Trophoblast cell (in vitro differentiated cells and primary cell): ENCODE data around the gene CASP2.

Experiments used
- DNase-seq, 2 donors: peaks; one replicate each; pipeline ENCODE4 v3.0.0-alpha.2; 2016
- H2AFZ ChIP-seq: 2 replicates; pipeline ENCODE4 v1.6.1; 2013; ENCODE audit warnings: low read length, moderate library complexity, mild to moderate bottlenecking; ENCODE audit not compliant: insufficient read depth, poor library complexity
- H2AK5ac ChIP-seq: 2 replicates; pipeline ENCODE4 v1.6.1; 2013; ENCODE audit warnings: mild to moderate bottlenecking, low read length
- H2BK120ac ChIP-seq: 2 replicates; pipeline ENCODE4 v1.6.1; 2013; ENCODE audit warnings: low read length, mild to moderate bottlenecking, moderate library complexity; ENCODE audit not compliant: insufficient read depth, poor library complexity
- H2BK12ac ChIP-seq: 2 replicates; pipeline ENCODE4 v1.6.1; 2013; ENCODE audit warnings: mild to moderate bottlenecking, low read length, moderate library complexity
- H2BK5ac ChIP-seq: 2 replicates; pipeline ENCODE4 v1.6.1; 2013; ENCODE audit warnings: low read length, low read depth, moderate library complexity, mild to moderate bottlenecking; ENCODE audit not compliant: poor library complexity
- H3K14ac ChIP-seq: 2 replicates; pipeline ENCODE4 v1.6.1; 2013; ENCODE audit warnings: mild to moderate bottlenecking, low read length
- H3K18ac ChIP-seq: 2 replicates; pipeline ENCODE4 v1.6.1; 2013; ENCODE audit warnings: mild to moderate bottlenecking, low read length
- H3K23ac ChIP-seq: 2 replicates; pipeline ENCODE4 v1.6.1; 2013; ENCODE audit warnings: low read length
- H3K27ac ChIP-seq: 2 replicates; pipeline ENCODE4 v1.5.1; 2013; ENCODE audit warnings: low read depth, mild to moderate bottlenecking, inconsistent platforms, low read length, moderate library complexity
- H3K27me3 ChIP-seq: 2 replicates; pipeline ENCODE4 v1.6.1; 2013; ENCODE audit warnings: inconsistent platforms, mild to moderate bottlenecking, low read length, moderate library complexity; ENCODE audit not compliant: insufficient read depth
- H3K36me3 ChIP-seq, 2 experiments: 1 replicate in 1 of 2; 2 replicates in 1 of 2; pipeline ENCODE4 v1.6.1; 2013; ENCODE audit warnings: low read length in 2 of 2, mild to moderate bottlenecking in 2 of 2, moderate library complexity in 1 of 2; ENCODE audit not compliant: insufficient read depth in 2 of 2, control insufficient read depth in 1 of 2
- H3K4ac ChIP-seq: 2 replicates; pipeline ENCODE4 v1.6.1; 2013; ENCODE audit warnings: low read depth, mild to moderate bottlenecking, low read length, moderate library complexity
- H3K4me1 ChIP-seq, 2 experiments: 1 replicate in 1 of 2; 2 replicates in 1 of 2; pipeline ENCODE4 v1.6.1; 2013; ENCODE audit warnings: low read length in 2 of 2, mild to moderate bottlenecking in 2 of 2, moderate library complexity in 1 of 2; ENCODE audit not compliant: insufficient read depth in 2 of 2, control insufficient read depth in 1 of 2
- H3K4me2 ChIP-seq: 2 replicates; pipeline ENCODE4 v1.6.1; 2013; ENCODE audit warnings: inconsistent platforms, mild to moderate bottlenecking, low read length, moderate library complexity
- H3K4me3 ChIP-seq: 2 replicates; pipeline ENCODE4 v1.5.1; 2013; ENCODE audit warnings: mild to moderate bottlenecking, low read depth, low read length, inconsistent platforms
- H3K79me1 ChIP-seq: one replicate; pipeline ENCODE4 v1.6.1; 2013; ENCODE audit warnings: low read length
- H3K79me2 ChIP-seq: 2 replicates; pipeline ENCODE4 v1.6.1; 2013; ENCODE audit warnings: low read length, mild to moderate bottlenecking; ENCODE audit not compliant: control insufficient read depth, insufficient read depth, poor library complexity
- H3K9ac ChIP-seq: 2 replicates; pipeline ENCODE4 v1.6.1; 2013; ENCODE audit warnings: mild to moderate bottlenecking, low read length
- H3K9me3 ChIP-seq: 2 replicates; pipeline ENCODE4 v1.6.1; 2013; ENCODE audit warnings: low read depth, mild to moderate bottlenecking, control low read depth, inconsistent platforms, low read length; ENCODE audit not compliant: insufficient read depth
- H4K12ac ChIP-seq: 2 replicates; pipeline ENCODE4 v1.6.1; 2013; ENCODE audit warnings: low read depth, mild to moderate bottlenecking, low read length, moderate library complexity
- H4K8ac ChIP-seq: 2 replicates; pipeline ENCODE4 v1.6.1; 2013; ENCODE audit warnings: low read depth, mild to moderate bottlenecking, low read length, moderate library complexity
- H4K91ac ChIP-seq: one replicate; pipeline ENCODE4 v1.6.1; 2013; ENCODE audit warnings: low read depth, mild to moderate bottlenecking, low read length, moderate library complexity
- WGBS: extraction: QIAGEN DNeasy Blood & Tissue Kit; methylation state at CpG from one replicate; pipeline ENCODE4 v1.1.7; 2013; ENCODE audit warnings: missing lambda C conversion rate; ENCODE audit not compliant: insufficient read length, insufficient coverage; ENCODE audit errors: extremely low coverage; 5-methylcytosine and 5-hydroxymethylcytosine counted together

The CASP2 gene

GRCh38 chr7:143284591-143285469, 3.3 kb upstream of the CASP2 start, which contains the start of gene TMEM139:
TSS of gene TMEM139 (plus strand) at chr7:143284958. CDS start at chr7:143285958, 1,000 bp downstream.
- DNase-seq, result peak; percentile 59 to 77
- Histone ChIP-seq H3K36me3 (no peaks in the 10 kb centered on the region), H3K14ac (no peak within 1 kb of the TSS), H3K9me3 (peaks cover 6% of the 10 kb centered on the region), H2BK120ac (no peak within 1 kb of the TSS), H3K4ac (no peak within 1 kb of the TSS), H3K27me3 (no peaks in the 10 kb centered on the region), H2BK12ac (peak within 1 kb of the TSS; percentile 59), H2AK5ac (peak within 1 kb of the TSS; percentile 42), H2BK5ac (no peak within 1 kb of the TSS), H3K27ac (peak within 1 kb of the TSS; percentile 18), H3K79me1 (peaks cover 17% of the 10 kb centered on the region), H3K4me3 (no peak within 1 kb of the TSS), H3K4me2 (peak within 1 kb of the TSS; percentile 37), H3K79me2 (peaks cover 7% of the 10 kb centered on the region), H4K8ac (no peak within 1 kb of the TSS), H4K91ac (peak within 1 kb of the TSS; percentile 17), H4K12ac (no peak within 1 kb of the TSS), H3K9ac (peak within 1 kb of the TSS; percentile 29), H3K23ac (no peak within 1 kb of the TSS), H3K4me1 (peaks cover 12 to 14% of the 10 kb centered on the region in 2 experiments), H3K18ac (no peak within 1 kb of the TSS), H2AFZ (peak within 1 kb of the TSS; percentile 23)
- WGBS, result no CpG with 5 or more reads among the region's 19 CpGs

- Histone ChIP-seq H2BK5ac (no peak overlapping the region), H3K27ac (no peak overlapping the region), H2AFZ (peak overlapping the region; percentile 23), H3K4me2 (peak overlapping the region; percentile 37), H4K91ac (peak overlapping the region; percentile 17), H2BK12ac (peak overlapping the region; percentile 59), H3K36me3 (peaks cover under 1% of the 10 kb centered on the region in 2 experiments), H3K23ac (no peak overlapping the region), H3K18ac (no peak overlapping the region), H3K4me1 (peaks cover 12 to 14% of the 10 kb centered on the region in 2 experiments), H2BK120ac (no peak overlapping the region), H3K79me2 (peaks cover 7% of the 10 kb centered on the region), H3K14ac (no peak overlapping the region), H3K9ac (no peak overlapping the region), H4K12ac (no peak overlapping the region), H3K9me3 (peaks cover 6% of the 10 kb centered on the region), H3K79me1 (peaks cover 17% of the 10 kb centered on the region), H3K27me3 (no peaks in the 10 kb centered on the region), H4K8ac (no peak overlapping the region), H2AK5ac (peak overlapping the region; percentile 42), H3K4me3 (no peak overlapping the region), H3K4ac (no peak overlapping the region)
- WGBS, result no CpG with 5 or more reads among the region's 3 CpGs
- peak; percentile 70 to 81 for DNase-seq
Measured at GRCh38 chr7:143285470-143285778, 2.7 kb upstream of the CASP2 start.

GRCh38 chr7:143285806-143286521, 2.2 kb upstream of the CASP2 start:
- Histone ChIP-seq H3K79me2 (peaks cover 7% of the 10 kb centered on the region), H3K4me2 (no peak overlapping the region), H2BK120ac (no peak overlapping the region), H3K27me3 (no peaks in the 10 kb centered on the region), H4K8ac (no peak overlapping the region), H3K27ac (no peak overlapping the region), H2BK12ac (no peak overlapping the region), H3K36me3 (peaks cover 2% of the 10 kb centered on the region in 2 experiments), H2BK5ac (no peak overlapping the region), H3K14ac (no peak overlapping the region), H3K4ac (no peak overlapping the region), H3K4me3 (no peak overlapping the region), H3K18ac (no peak overlapping the region), H2AK5ac (no peak overlapping the region), H4K91ac (no peak overlapping the region), H3K9ac (no peak overlapping the region), H3K4me1 (peaks cover 12 to 14% of the 10 kb centered on the region in 2 experiments), H2AFZ (no peak overlapping the region), H3K79me1 (peaks cover 15% of the 10 kb centered on the region), H3K23ac (no peak overlapping the region), H3K9me3 (peaks cover 6% of the 10 kb centered on the region), H4K12ac (no peak overlapping the region)
- WGBS, result no CpG with 5 or more reads among the region's 11 CpGs
- no peak for DNase-seq

- no CpG with 5 or more reads among the region's 6 CpGs for WGBS
Measured at GRCh38 chr7:143286522-143286890, 1.6 kb upstream of the CASP2 start.

More at GRCh38 chr7:143286522-143286890, 1.6 kb upstream of the CASP2 start:
- Histone ChIP-seq H4K12ac (no peak overlapping the region), H3K14ac (no peak overlapping the region), H3K4me3 (no peak overlapping the region), H4K8ac (no peak overlapping the region), H2AK5ac (no peak overlapping the region), H4K91ac (no peak overlapping the region), H2BK120ac (no peak overlapping the region), H3K79me2 (peaks cover 7% of the 10 kb centered on the region), H2BK5ac (no peak overlapping the region), H3K4ac (no peak overlapping the region), H3K27ac (no peak overlapping the region), H3K4me2 (no peak overlapping the region), H3K79me1 (peaks cover 15% of the 10 kb centered on the region), H3K27me3 (no peaks in the 10 kb centered on the region), H3K18ac (no peak overlapping the region), H3K9ac (no peak overlapping the region), H2AFZ (no peak overlapping the region), H3K36me3 (peaks cover 2 to 5% of the 10 kb centered on the region in 2 experiments), H3K4me1 (peaks cover 12 to 14% of the 10 kb centered on the region in 2 experiments), H2BK12ac (no peak overlapping the region), H3K23ac (no peak overlapping the region), H3K9me3 (peaks cover 6% of the 10 kb centered on the region)
- no peak for DNase-seq
